GM18951 (cell line): Measurements from ENCODE around the gene ARHGEF3.

Experiments used
- POLR2A ChIP-seq: IDR thresholded peaks from 4 replicates; pipeline ENCODE4 v1.6.1; 2011; ENCODE audit warnings: mild to moderate bottlenecking; ENCODE audit not compliant: insufficient read length, insufficient read depth; ENCODE audit errors: extremely low read depth
- in situ Hi-C: fragments of 300-500 bp; cut with MboI; formaldehyde crosslinking; loops from one replicate; pipeline ENCODE4 v1.12.0; 2022; ENCODE audit warnings: low sequenced_read_pairs, mixed read lengths, inconsistent platforms; ENCODE audit not compliant: unreplicated experiment

ARHGEF3 gene

GRCh38 chr3:56815589-56815988 lies 13.8 kb upstream of the ARHGEF3 start:
- in situ Hi-C loops: no loop called here
- TF ChIP-seq POLR2A: no peak

- TF ChIP-seq POLR2A: no peak
- in situ Hi-C loops: no loop called here
Measured at GRCh38 chr3:56813653-56813960, 11.9 kb upstream of the ARHGEF3 start.

- in situ Hi-C loops: no loop called here
- no peak for TF ChIP-seq POLR2A
Measured at GRCh38 chr3:56812754-56813652, 11.3 kb upstream of the ARHGEF3 start.

- in situ Hi-C loops: no loop called here
Measured at GRCh38 chr3:56811546-56812202, 9.9 kb upstream of the ARHGEF3 start.

GRCh38 chr3:56810577-56811545 lies 9.1 kb upstream of the ARHGEF3 start:
- in situ Hi-C loops: no loop called here

More at GRCh38 chr3:56811546-56812202, 9.9 kb upstream of the ARHGEF3 start:
- no peak for TF ChIP-seq POLR2A

GRCh38 chr3:56806407-56806806 lies 4.7 kb upstream of the ARHGEF3 start:
- TF ChIP-seq POLR2A: no peak
- in situ Hi-C loops: no loop called here

More at GRCh38 chr3:56810577-56811545, 9.1 kb upstream of the ARHGEF3 start:
- no peak for TF ChIP-seq POLR2A

- in situ Hi-C loops: no loop called here
- no peak for TF ChIP-seq POLR2A
Measured at GRCh38 chr3:56802790-56803189, 1.0 kb upstream of the ARHGEF3 start.

- no peak for TF ChIP-seq POLR2A
- in situ Hi-C loops: no loop called here
Measured at GRCh38 chr3:56802378-56802745, 613 bp upstream of the ARHGEF3 start.

- in situ Hi-C loops: no loop called here
- TF ChIP-seq POLR2A: no peak
Measured at GRCh38 chr3:56800832-56801661, 702 bp downstream of the ARHGEF3 start.

- no peak for TF ChIP-seq POLR2A
- in situ Hi-C loops: no loop called here
Measured at GRCh38 chr3:56800130-56800831, 1.5 kb downstream of the ARHGEF3 start.

GRCh38 chr3:56799251-56799882 lies 2.4 kb downstream of the ARHGEF3 start:
- TF ChIP-seq POLR2A: no peak
- in situ Hi-C loops: loop anchor here (5.0 kb wide), 1 partner anchor 87 kb away; no protein-coding TSS in a partner anchor
